ENCODE data around the gene TMEM198. TPM values are rescaled to one million over a fixed set of nuclear protein-coding genes. Genes with fewer than 3 reads are reported as not detected.
A peak's percentile ranks its signal among the peaks of the same experiment; 100 is the strongest.

Gene TMEM198
- total and polyA plus RNA-seq, 9 of the 15 experiments (the other 6 are each of a cell fraction or from before 2014, with no cell fraction given) = 0.03 to 3.8 (median 1.0) TPM

- TF ChIP-seq MEIS2 (IDR thresholded peaks at IDR 0.05; ENCODE audit: partially characterized antibody) (peak; percentile 8), ZNF184 (CRISPR knock-in tag; IDR thresholded peaks at IDR 0.05) (no peak), ZNF124 (CRISPR knock-in tag; IDR thresholded peaks at IDR 0.05) (no peak)
Measured at GRCh38 chr2:219526320-219527075, 17.3 kb upstream of the TMEM198 start (continued).

GRCh38 chr2:219527076-219527394 lies 16.8 kb upstream of the TMEM198 start:
- BruUV-seq (replicated peaks) = no TSS peak
- H3K36me3 ChIP-seq (ENCODE audit: control insufficient read depth, insufficient read depth, low read length) = peaks cover 35% of the 10 kb centered on the region; the same call in 2 of the 3 replicates
- H3K27ac ChIP-seq (ENCODE audit: extremely low read depth, low read depth, low read length) = peak overlapping the region; percentile 71
- peaks cover 72 to 85% of the 10 kb centered on the region in 2 experiments for H3K4me1 ChIP-seq (replicated peaks in 1 of 2; ENCODE audit: control insufficient read depth in 2 of 2, insufficient read depth in 2 of 2, low read length in 2 of 2)
- WGBS (ENCODE audit: insufficient coverage, low coverage, missing lambda C conversion rate) = 69% methylated on average over 3 of the region's 6 CpGs
- peak overlapping the region; percentile 58 to 83 for H3K9ac ChIP-seq (ENCODE audit: insufficient read depth in 1 of 2, low read depth in 2 of 2, low read length in 2 of 2)
- DNase-seq (ENCODE audit: extremely low read depth in 1 of 4, low spot score in 3 of 4) (no peak), FAIRE-seq (no peak), ATAC-seq (no peak)
- no peaks in the 10 kb centered on the region for H4K20me1 ChIP-seq (replicated peaks; ENCODE audit: control insufficient read depth, insufficient read depth, low read length)
- intact Hi-C loops (cut with micrococcal nuclease) (no loop called here), in situ Hi-C loops (cut with MboI) (loop anchor here (5.0 to 10.0 kb wide), 2 partner anchors 35 to 52 kb away; no protein-coding TSS in a partner anchor)
- no peaks in the 10 kb centered on the region for H3K9me3 ChIP-seq (replicated peaks; ENCODE audit: control insufficient read depth, insufficient read depth, low read depth, low read length)
- H3K4me2 ChIP-seq (ENCODE audit: insufficient read depth, low read length) = peak overlapping the region; percentile 74
- no peaks in the 10 kb centered on the region for H3K27me3 ChIP-seq (ENCODE audit: control insufficient read depth in 2 of 2, insufficient read depth in 2 of 2, low read length in 2 of 2)
- POLR2A ChIA-PET = interaction anchor here (0.5 to 0.7 kb wide), 3 partner anchors 12 to 139 kb away, joined by 3 to 4 read pairs (median 3); partner anchors contain the start of gene GMPPA
- CTCF ChIA-PET (ENCODE audit: low intra/inter-chr PET ratio) = interaction anchor here (0.8 kb wide), 1 partner anchor 51 kb away, joined by 3 read pairs; no protein-coding TSS in a partner anchor
- H3K9me1 ChIP-seq (ENCODE audit: control insufficient read depth, insufficient read depth, low read length) = no peaks in the 10 kb centered on the region
- no peak overlapping the region for H2AFZ ChIP-seq (ENCODE audit: low read depth, low read length)
- H3K4me3 ChIP-seq = no peak overlapping the region
- H3K79me2 ChIP-seq (ENCODE audit: control insufficient read depth, insufficient read depth, low read length) = peaks cover 85% of the 10 kb centered on the region
- TF ChIP-seq MAFF (IDR thresholded peaks at IDR 0.05; ENCODE audit: low read length) (no peak), FOXK2 (conservative IDR thresholded peaks at IDR 0.05 in 1 of 2, IDR thresholded peaks at IDR 0.05 in 1 of 2; ENCODE audit: low read depth in 2 of 2) (no peak), FOXP4 (CRISPR knock-in tag; IDR thresholded peaks at IDR 0.05; ENCODE audit: borderline replicate concordance) (no peak), ZNF431 (CRISPR knock-in tag; IDR thresholded peaks at IDR 0.05) (no peak), ZFP36 (IDR thresholded peaks at IDR 0.05; ENCODE audit: low read depth, low read length, partially characterized antibody) (no peak), VEZF1 (CRISPR knock-in tag; IDR thresholded peaks at IDR 0.05) (peak; percentile 19; the same call in 1 of the 2 replicates), POLR2G (IDR thresholded peaks at IDR 0.05; ENCODE audit: low read depth, low read length) (0 out of 2 replicates have a peak, but pooled peaks have one; percentile 16), GMEB1 (CRISPR knock-in tag; IDR thresholded peaks at IDR 0.05) (no peak), ZZZ3 (IDR thresholded peaks at IDR 0.05) (no peak), ETV1 (tag; conservative IDR thresholded peaks at IDR 0.05; ENCODE audit: low read depth) (no peak), ZNF184 (CRISPR knock-in tag; IDR thresholded peaks at IDR 0.05) (no peak), NONO (IDR thresholded peaks at IDR 0.05; ENCODE audit: low read depth in 2 of 2, low read length in 1 of 2) (no peak), ZNF134 (CRISPR knock-in tag; conservative IDR thresholded peaks at IDR 0.05) (no peak)

Measured in K562 (cell line).